Endothelial cell of umbilical vein (primary cell): ENCODE measurements around the gene MYO1F. TPM values are rescaled to one million over a fixed set of nuclear protein-coding genes. Genes with fewer than 3 reads are reported as not detected.

ENCODE experiments used
- BruUV-seq: library from RNA; stranded (reverse); fragments of 400-500 nt; replicated peaks from 2 replicates; lab custom pipeline; 2021; lab: Mats Ljungman, UMichigan
- CTCF ChIA-PET: fragments of 300-600, 350-600 bp; sonication (Branson Sonifier 250); formaldehyde crosslinking; loops from one replicate; lab custom pipeline; 2021; ENCODE audit warnings: antibody characterized with exemption, inconsistent platforms; lab: Charles Lee
- POLR2A ChIA-PET: fragments of 300-600, 350-600 bp; sonication (Branson Sonifier 250); formaldehyde crosslinking; loops from one replicate; lab custom pipeline; 2021; ENCODE audit warnings: antibody characterized with exemption, inconsistent platforms; lab: Charles Lee
- DNase-seq: peaks from one replicate; pipeline ENCODE4 v3.0.0-alpha.2; 2011; ENCODE audit warnings: low read depth, low spot score
- FAIRE-seq: peaks from 2 replicates; lab custom pipeline; 2011; peaks lifted over from hg19 to GRCh38; lab: Jason Lieb, UNC
- H2AFZ ChIP-seq: 2 replicates; pipeline ENCODE4 v1.6.0; 2012; ENCODE audit warnings: low read depth, low read length, control low read depth, inconsistent platforms
- H3K27ac ChIP-seq: 2 replicates; pipeline ENCODE4 v1.5.1; 2011; ENCODE audit warnings: low read depth, mild to moderate bottlenecking, control low read depth, low read length, moderate library complexity; ENCODE audit not compliant: insufficient read depth
- H3K27me3 ChIP-seq, 2 experiments: 2 replicates each; pipeline versions ENCODE4 v1.6.0 to v1.6.1; 2011; ENCODE audit warnings: low read length in 2 of 2, mixed read lengths in 1 of 2; ENCODE audit not compliant: control insufficient read depth in 2 of 2, insufficient read depth in 2 of 2
- H3K36me3 ChIP-seq, 2 experiments: 2 replicates in 1 of 2; 3 replicates in 1 of 2; pipeline ENCODE4 v1.5.1; 2011; ENCODE audit warnings: low read length in 2 of 2, mild to moderate bottlenecking in 1 of 2, moderate library complexity in 1 of 2; ENCODE audit not compliant: control insufficient read depth in 2 of 2, insufficient read depth in 2 of 2; ENCODE audit errors: extremely low read depth in 1 of 2
- H3K4me1 ChIP-seq: 3 replicates; pipeline ENCODE4 v1.5.1; 2011; ENCODE audit warnings: mild to moderate bottlenecking, low read length; ENCODE audit not compliant: control insufficient read depth, insufficient read depth; ENCODE audit errors: extremely low read depth
- H3K4me2 ChIP-seq: 2 replicates; pipeline ENCODE4 v1.6.1; 2011; ENCODE audit warnings: low read length, control low read depth, mixed read lengths; ENCODE audit not compliant: insufficient read depth
- H3K4me3 ChIP-seq, 3 experiments: fragments of 200-600 bp in 1 of 3; sonication (generic), shearing (Covaris generic) in 1 of 3; replicated peaks in 1 of 3; 2 replicates each; pipeline ENCODE4 v1.5.1; 2011 to 2016; ENCODE audit warnings: control low read depth in 3 of 3, low read length in 3 of 3, mild to moderate bottlenecking in 2 of 3, inconsistent platforms in 1 of 3, low read depth in 1 of 3, moderate library complexity in 1 of 3; ENCODE audit not compliant: insufficient read depth in 1 of 3
- H3K79me2 ChIP-seq: 2 replicates; pipeline ENCODE4 v1.6.0; 2012; ENCODE audit warnings: low read length, inconsistent platforms; ENCODE audit not compliant: control insufficient read depth, insufficient read depth
- H3K9ac ChIP-seq: replicated peaks from 2 replicates; pipeline ENCODE3; 2011; ENCODE audit warnings: low read length, control low read depth; ENCODE audit not compliant: insufficient read depth; ENCODE audit errors: extremely low read depth
- H3K9me1 ChIP-seq: replicated peaks from 3 replicates; pipeline ENCODE4 v1.6.0; 2011; ENCODE audit warnings: mild to moderate bottlenecking, low read length; ENCODE audit not compliant: control insufficient read depth, insufficient read depth; ENCODE audit errors: extremely low read depth
- H3K9me3 ChIP-seq: replicated peaks from 2 replicates; pipeline ENCODE4 v1.5.1; 2012; ENCODE audit warnings: low read length, inconsistent platforms; ENCODE audit not compliant: control insufficient read depth, insufficient read depth
- H4K20me1 ChIP-seq: replicated peaks from 2 replicates; pipeline ENCODE3; 2011; ENCODE audit warnings: mild to moderate bottlenecking, low read length; ENCODE audit not compliant: control insufficient read depth, insufficient read depth; ENCODE audit errors: extremely low read depth
- FOS ChIP-seq: IDR thresholded peaks from 2 replicates; pipeline ENCODE4 v1.6.1; 2011; ENCODE audit warnings: mild to moderate bottlenecking, low read length, moderate library complexity, borderline replicate concordance; ENCODE audit not compliant: insufficient read depth
- GATA2 ChIP-seq: IDR thresholded peaks from 2 replicates; pipeline ENCODE4 v1.7.0; 2011; ENCODE audit warnings: low read depth, mild to moderate bottlenecking, moderate library complexity, mixed read lengths, low read length; ENCODE audit not compliant: insufficient read length, insufficient read depth
- JUN ChIP-seq: IDR thresholded peaks from 2 replicates; pipeline ENCODE4 v1.6.1; 2011; ENCODE audit warnings: borderline replicate concordance, low read depth; ENCODE audit not compliant: insufficient read length, insufficient read depth
- MYC ChIP-seq: IDR thresholded peaks from one replicate; pipeline ENCODE4 v1.6.1; 2011; ENCODE audit warnings: mild to moderate bottlenecking, low read depth, low read length
- POLR2A ChIP-seq: IDR thresholded peaks from 2 replicates; pipeline ENCODE4 v1.6.1; 2012; ENCODE audit warnings: low read depth, mild to moderate bottlenecking, control low read depth, low read length
- POLR2AphosphoS5 ChIP-seq: IDR thresholded peaks from 2 replicates; pipeline ENCODE4 v1.6.1; 2012; ENCODE audit warnings: low read depth, mild to moderate bottlenecking, control low read depth, low read length, moderate library complexity; ENCODE audit not compliant: insufficient read depth
- dilution Hi-C: fragments of 300-500 bp; cut with MboI; formaldehyde crosslinking; loops from one replicate; pipeline ENCODE4 v1.15.0; 2019; ENCODE audit warnings: low sequenced_read_pairs; ENCODE audit not compliant: extremely low pct_ligation_motif_present
- intact Hi-C: fragments of 100-400 bp; cut with micrococcal nuclease; formaldehyde crosslinking; loops from one replicate; pipeline ENCODE4 v1.10.0; 2022
- polyA plus RNA-seq, 4 experiments: library from polyadenylated mRNA; depleted of rRNA in 3 of 4; stranded (reverse) in 3 of 4; unstranded in 1 of 4; fragments of >200 nt; gene quantifications; 2 replicates each; pipeline versions ENCODE4 v1.2.1 to v1.2.3, GENCODE V29; 2011 to 2012; ENCODE audit warnings: missing spikeins in 1 of 4
- total RNA-seq: library from RNA; stranded (reverse); gene quantifications from 2 replicates; pipeline ENCODE4 v1.2.3, GENCODE V29; 2021
- TF ChIP-seq, protein P1 (sequence below), 2 donors: IDR thresholded peaks; 1 replicate in 1 of 2; 2 replicates in 1 of 2; pipeline ENCODE4 v1.5.1; 2011; ENCODE audit warnings: low read length in 2 of 2, mild to moderate bottlenecking in 2 of 2, moderate library complexity in 2 of 2, control low read depth in 1 of 2, inconsistent platforms in 1 of 2, low read depth in 1 of 2; ENCODE audit not compliant: insufficient read depth in 1 of 2; ENCODE audit errors: extremely low read depth in 1 of 2

MYO1F gene
- total and polyA plus RNA-seq, 2 donors (not counting 3 experiments of a cell fraction or from before 2014, with no cell fraction given): 0.22 to 0.39 TPM

- peaks cover 9% of the 10 kb centered on the region for H3K79me2 ChIP-seq
- H3K4me1 ChIP-seq: no peaks in the 10 kb centered on the region
- intact Hi-C loops (no loop called here), dilution Hi-C loops (no loop called here)
- FAIRE-seq (no peak), DNase-seq (no peak)
- H3K27me3 ChIP-seq: no peaks in the 10 kb centered on the region
- no peaks in the 10 kb centered on the region for H3K9me1 ChIP-seq
- no peak overlapping the region for H3K27ac ChIP-seq
- POLR2A ChIA-PET: no interaction called here
- peaks cover under 1% of the 10 kb centered on the region for H4K20me1 ChIP-seq
- no TSS peak for BruUV-seq
- H3K4me2 ChIP-seq: no peak overlapping the region
- H3K4me3 ChIP-seq: no peak overlapping the region
- CTCF ChIA-PET: no interaction called here
- H3K9ac ChIP-seq: no peak overlapping the region
- no peak overlapping the region for H2AFZ ChIP-seq
- H3K36me3 ChIP-seq: peaks cover 35 to 58% of the 10 kb centered on the region in 2 experiments
- no peak for TF ChIP-seq GATA2
- TF ChIP-seq, protein P1, sequence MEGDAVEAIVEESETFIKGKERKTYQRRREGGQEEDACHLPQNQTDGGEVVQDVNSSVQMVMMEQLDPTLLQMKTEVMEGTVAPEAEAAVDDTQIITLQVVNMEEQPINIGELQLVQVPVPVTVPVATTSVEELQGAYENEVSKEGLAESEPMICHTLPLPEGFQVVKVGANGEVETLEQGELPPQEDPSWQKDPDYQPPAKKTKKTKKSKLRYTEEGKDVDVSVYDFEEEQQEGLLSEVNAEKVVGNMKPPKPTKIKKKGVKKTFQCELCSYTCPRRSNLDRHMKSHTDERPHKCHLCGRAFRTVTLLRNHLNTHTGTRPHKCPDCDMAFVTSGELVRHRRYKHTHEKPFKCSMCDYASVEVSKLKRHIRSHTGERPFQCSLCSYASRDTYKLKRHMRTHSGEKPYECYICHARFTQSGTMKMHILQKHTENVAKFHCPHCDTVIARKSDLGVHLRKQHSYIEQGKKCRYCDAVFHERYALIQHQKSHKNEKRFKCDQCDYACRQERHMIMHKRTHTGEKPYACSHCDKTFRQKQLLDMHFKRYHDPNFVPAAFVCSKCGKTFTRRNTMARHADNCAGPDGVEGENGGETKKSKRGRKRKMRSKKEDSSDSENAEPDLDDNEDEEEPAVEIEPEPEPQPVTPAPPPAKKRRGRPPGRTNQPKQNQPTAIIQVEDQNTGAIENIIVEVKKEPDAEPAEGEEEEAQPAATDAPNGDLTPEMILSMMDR (IDR thresholded peaks at IDR 0.05; ENCODE audit: extremely low read depth in 1 of 2, insufficient read depth in 1 of 2, low read depth in 1 of 2, low read length in 2 of 2): no peak
- TF ChIP-seq JUN: no peak
- no peak for TF ChIP-seq MYC
- TF ChIP-seq POLR2A: no peak
- no peak for TF ChIP-seq FOS
- no peak for TF ChIP-seq POLR2AphosphoS5
- no peaks in the 10 kb centered on the region for H3K9me3 ChIP-seq
Measured at GRCh38 chr19:8487137-8487851, 89.9 kb downstream of the MYO1F start.
